Immature natural killer cell (primary cell): ENCODE results near the gene TEPSIN. TPM values are rescaled to one million over a fixed set of nuclear protein-coding genes. Genes with fewer than 3 reads are reported as not detected.
A peak's percentile ranks its signal among the peaks of the same experiment; 100 is the strongest.

ENCODE experiments used
- DNase-seq, 3 donors: peaks; one replicate each; pipeline ENCODE4 v3.0.0; 2022; ENCODE audit warnings: mixed read lengths in 1 of 3
- H3K27ac Mint-ChIP-seq, 6 donors: one replicate each; pipeline ENCODE4 v1.8.0; 2020; ENCODE audit warnings: mixed read lengths in 6 of 6, mild to moderate bottlenecking in 5 of 6, inconsistent platforms in 4 of 6, moderate library complexity in 3 of 6
- H3K27me3 Mint-ChIP-seq, 3 donors: one replicate each; pipeline ENCODE4 v1.8.0; 2020 to 2021; ENCODE audit warnings: low read depth in 3 of 3, mild to moderate bottlenecking in 3 of 3, mixed read lengths in 3 of 3, moderate library complexity in 3 of 3, inconsistent platforms in 1 of 3
- H3K36me3 Mint-ChIP-seq, 3 donors: one replicate each; pipeline ENCODE4 v1.8.0; 2020; ENCODE audit warnings: mixed read lengths in 3 of 3, inconsistent platforms in 2 of 3, mild to moderate bottlenecking in 2 of 3
- H3K4me1 Mint-ChIP-seq, 2 donors: one replicate each; pipeline ENCODE4 v1.8.0; 2020; ENCODE audit warnings: inconsistent platforms in 2 of 2, mild to moderate bottlenecking in 2 of 2, mixed read lengths in 2 of 2, moderate library complexity in 1 of 2
- H3K4me3 Mint-ChIP-seq, 5 donors: one replicate each; pipeline ENCODE4 v1.8.0; 2020; ENCODE audit warnings: mild to moderate bottlenecking in 5 of 5, mixed read lengths in 5 of 5, inconsistent platforms in 3 of 5, moderate library complexity in 3 of 5
- H3K9me3 Mint-ChIP-seq, 6 donors: one replicate each; pipeline ENCODE4 v1.8.0; 2020; ENCODE audit warnings: mild to moderate bottlenecking in 6 of 6, mixed read lengths in 6 of 6, inconsistent platforms in 4 of 6, moderate library complexity in 3 of 6
- polyA plus RNA-seq, 3 donors: library from polyadenylated mRNA; unstranded; fragments of 300-500 nt; fragmentation: Illumina TruSeq; gene quantifications; one replicate each; pipeline ENCODE4 v1.2.3, GENCODE V29; 2021

Gene TEPSIN
- polyA plus RNA-seq, 3 donors from 2014 or later: 1.6 to 7.3 (median 5.0) TPM

DNA sequence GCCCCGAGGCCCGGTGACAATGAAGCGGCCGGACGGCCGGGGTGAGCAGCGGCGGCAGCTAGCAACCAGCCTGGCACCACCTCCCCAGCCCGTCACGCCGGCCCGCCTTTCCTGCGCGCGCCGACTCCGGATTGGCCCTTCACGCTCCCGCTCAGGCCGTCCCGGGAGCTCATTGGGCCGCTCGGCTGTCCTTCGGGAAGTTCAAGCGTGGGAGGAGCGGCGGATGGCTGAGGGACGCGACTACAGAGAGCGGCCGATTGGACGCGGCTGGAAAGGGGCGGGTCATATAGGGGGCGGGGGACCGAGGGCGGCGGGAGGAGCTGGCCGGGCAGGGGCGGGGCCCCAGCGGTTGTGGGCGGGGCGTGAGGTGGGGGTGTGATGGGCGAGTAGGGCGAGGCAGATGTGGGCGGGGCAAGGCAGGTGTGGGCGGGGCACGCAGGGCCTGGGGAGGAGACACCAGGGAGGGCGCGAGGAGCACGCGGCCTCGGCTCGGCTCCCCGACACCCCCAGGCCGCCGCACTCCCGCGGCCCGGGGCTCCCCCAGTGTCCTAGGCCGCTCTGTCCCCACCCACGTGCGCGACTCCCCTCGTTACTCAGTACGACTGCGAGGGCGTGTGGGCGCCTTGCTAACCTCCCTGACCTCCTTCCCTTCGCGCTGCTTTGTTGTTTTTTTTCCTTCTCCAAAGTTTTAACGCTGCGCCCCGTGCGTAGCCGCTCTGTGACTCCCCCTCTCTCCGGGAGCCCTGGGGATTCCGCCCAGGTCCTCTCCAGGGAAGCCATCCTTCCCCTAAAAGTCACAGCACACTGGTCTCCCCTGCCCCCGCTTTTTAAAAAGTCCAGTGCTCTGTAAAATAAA is 15.7 kb downstream of the TEPSIN start, which contains the start of gene CEP131:
TSS of gene CEP131 (minus strand) at position 60 of the 856 bp plus-strand sequence. CDS start 2,909 bp downstream, outside the sequence.
- H3K36me3 Mint-ChIP-seq: no peaks in the 10 kb centered on the region
- peak; percentile 98 to 99 (median 98) for DNase-seq
- peak within 1 kb of the TSS; percentile 74 to 83 (median 81) for H3K4me3 Mint-ChIP-seq
- peaks cover 18 to 20% of the 10 kb centered on the region in 2 donors for H3K4me1 Mint-ChIP-seq
- H3K9me3 Mint-ChIP-seq: peaks cover 0 to 2% (median 0%) of the 10 kb centered on the region in 6 donors
- H3K27ac Mint-ChIP-seq: peak within 1 kb of the TSS; percentile 34 to 72 (median 60)
- H3K27me3 Mint-ChIP-seq: peaks cover 0 to 6% (median 0%) of the 10 kb centered on the region in 3 donors

DNA sequence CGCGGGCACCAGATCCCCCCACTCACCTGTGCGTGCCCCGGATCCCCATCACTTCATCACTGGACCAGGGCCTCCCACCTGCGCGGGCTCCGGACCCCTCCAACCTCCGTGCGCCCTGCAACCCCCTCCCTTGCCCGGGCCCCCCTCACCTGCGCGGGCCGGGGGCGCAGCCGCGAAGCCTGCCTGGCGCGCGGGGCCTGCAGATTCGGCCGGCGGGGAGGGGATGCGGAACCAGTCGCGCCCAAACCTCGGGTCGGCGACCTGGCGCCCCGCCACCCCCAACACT is 16.3 kb downstream of the TEPSIN start:
- Mint-ChIP-seq H3K27ac (no peak overlapping the region), H3K27me3 (peaks cover 0 to 6% (median 0%) of the 10 kb centered on the region in 3 donors), H3K4me3 (peak overlapping the region; percentile 73 to 79 (median 75)), H3K9me3 (peaks cover 0 to 2% (median 0%) of the 10 kb centered on the region in 6 donors), H3K4me1 (peaks cover 12 to 15% of the 10 kb centered on the region in 2 donors), H3K36me3 (no peaks in the 10 kb centered on the region)
- no peak for DNase-seq

DNA sequence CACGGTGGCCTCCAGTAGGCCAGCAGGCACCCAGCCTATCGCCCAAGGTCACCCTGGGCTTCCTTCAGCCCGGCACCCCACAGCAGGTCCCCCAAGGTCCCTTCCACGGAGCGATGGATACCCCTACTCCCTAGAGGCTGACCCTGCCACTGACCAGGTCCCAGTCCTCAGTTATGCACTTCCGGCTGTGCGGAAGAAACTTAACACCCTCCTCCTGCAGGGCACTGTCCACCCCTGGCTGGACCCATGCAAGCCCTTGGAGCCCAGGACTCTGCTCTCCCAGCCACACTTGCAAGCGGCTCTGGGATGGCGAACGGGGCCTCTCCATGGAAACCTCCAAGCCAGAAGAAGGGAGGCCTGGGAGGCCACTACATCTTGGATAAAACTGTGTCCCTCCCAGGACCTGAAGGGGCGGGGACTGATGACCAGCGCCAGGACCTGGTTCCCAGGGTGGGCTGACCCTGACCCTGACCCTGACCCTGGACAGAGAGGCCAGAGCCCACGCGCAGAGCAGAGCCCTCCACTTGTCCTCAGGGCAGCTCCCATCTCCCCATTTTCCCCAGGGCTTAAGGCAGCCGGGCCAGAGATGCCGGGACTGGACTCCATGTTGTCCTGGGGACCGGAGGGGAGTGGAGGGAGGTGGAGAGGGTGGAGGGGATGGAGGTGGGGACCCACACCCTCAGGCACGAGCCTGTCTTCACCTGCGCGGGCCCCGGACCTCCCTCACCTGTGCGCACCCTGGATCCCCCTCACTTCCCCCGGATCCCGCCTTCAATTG is 16.8 kb downstream of the TEPSIN start:
- H3K27ac Mint-ChIP-seq: no peak overlapping the region

DNA sequence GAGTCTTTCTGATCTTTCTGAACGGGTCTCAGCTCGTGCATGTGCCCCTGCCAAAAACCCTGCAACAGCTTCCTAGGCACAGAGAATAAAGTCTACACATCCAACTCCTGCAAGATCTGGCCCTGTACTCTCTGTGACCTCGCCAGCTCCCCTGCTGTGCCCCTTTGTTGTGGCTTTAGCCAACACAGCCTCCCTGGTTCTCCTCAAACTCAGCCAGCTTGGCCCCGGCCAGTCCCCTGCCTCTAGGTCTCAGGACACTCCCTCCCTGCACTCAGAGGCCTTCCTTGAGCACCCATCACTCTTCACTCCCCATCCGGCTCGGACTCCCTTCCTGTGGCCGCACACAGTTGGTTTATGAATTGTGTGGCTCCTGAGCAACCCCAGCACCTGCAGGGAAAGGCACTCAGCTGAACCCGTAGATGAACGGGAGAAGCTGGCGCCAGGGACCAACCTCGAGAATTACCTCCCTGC is 17.4 kb downstream of the TEPSIN start:
- Mint-ChIP-seq H3K9me3 (peaks cover 0 to 2% (median 0%) of the 10 kb centered on the region in 6 donors), H3K27me3 (peaks cover 0 to 6% (median 0%) of the 10 kb centered on the region in 3 donors), H3K36me3 (peaks cover 0 to 5% (median 0%) of the 10 kb centered on the region in 3 donors), H3K4me1 (peaks cover 9 to 13% of the 10 kb centered on the region in 2 donors), H3K27ac (no peak overlapping the region), H3K4me3 (peak overlapping the region; percentile 21 to 71 (median 49))
- DNase-seq: no peak

More for the DNA sequence above, 16.8 kb downstream of the TEPSIN start:
- DNase-seq: no peak
- Mint-ChIP-seq H3K4me3 (peak overlapping the region in 4 of 5 donors; percentile 44 to 71 (median 51)), H3K36me3 (peaks cover 0 to 2% (median 0%) of the 10 kb centered on the region in 3 donors), H3K4me1 (peaks cover 9 to 13% of the 10 kb centered on the region in 2 donors), H3K9me3 (peaks cover 0 to 2% (median 0%) of the 10 kb centered on the region in 6 donors), H3K27me3 (peaks cover 0 to 6% (median 0%) of the 10 kb centered on the region in 3 donors)

DNA sequence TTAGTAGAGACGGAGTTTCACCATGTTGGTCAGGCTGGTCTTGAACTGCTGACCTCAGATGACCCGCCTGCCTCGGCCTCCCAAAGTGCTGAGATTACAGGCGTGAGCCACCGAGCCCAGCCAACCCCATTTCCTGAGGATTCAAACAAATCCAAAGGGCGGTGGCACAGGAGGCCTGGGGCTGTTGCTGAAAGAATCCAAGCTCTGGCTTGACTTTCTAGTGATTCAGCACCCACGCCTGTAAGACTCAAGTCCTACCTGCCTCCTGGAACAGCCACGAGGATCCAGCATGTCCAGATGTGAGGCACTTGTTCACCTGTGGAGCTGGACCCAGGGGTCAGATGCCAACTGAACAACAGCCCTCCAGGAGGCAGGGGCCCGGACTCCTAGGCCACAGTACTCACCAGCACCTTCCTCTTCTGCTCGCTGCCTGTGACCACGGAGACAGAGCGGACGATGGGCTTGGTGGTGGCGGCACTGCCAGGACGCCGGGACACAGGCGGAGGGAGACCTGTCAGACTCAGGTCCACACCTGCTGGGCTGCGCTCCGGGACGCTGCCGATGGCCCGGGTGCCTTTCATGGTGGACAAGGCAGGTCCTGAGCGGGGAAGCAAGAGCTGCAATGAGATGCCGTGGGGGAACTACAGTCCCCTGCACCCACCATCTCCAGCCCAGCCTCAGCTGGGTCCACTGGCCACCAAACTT is 19.2 kb downstream of the TEPSIN start:
- peaks cover 9 to 13% of the 10 kb centered on the region in 2 donors for H3K4me1 Mint-ChIP-seq
- H3K27ac Mint-ChIP-seq: no peak overlapping the region
- peaks cover 0 to 6% (median 0%) of the 10 kb centered on the region in 3 donors for H3K27me3 Mint-ChIP-seq
- H3K4me3 Mint-ChIP-seq: no peak overlapping the region
- peaks cover 0 to 5% (median 0%) of the 10 kb centered on the region in 3 donors for H3K36me3 Mint-ChIP-seq
- no peak for DNase-seq
- H3K9me3 Mint-ChIP-seq: peaks cover 0 to 2% (median 0%) of the 10 kb centered on the region in 6 donors

DNA sequence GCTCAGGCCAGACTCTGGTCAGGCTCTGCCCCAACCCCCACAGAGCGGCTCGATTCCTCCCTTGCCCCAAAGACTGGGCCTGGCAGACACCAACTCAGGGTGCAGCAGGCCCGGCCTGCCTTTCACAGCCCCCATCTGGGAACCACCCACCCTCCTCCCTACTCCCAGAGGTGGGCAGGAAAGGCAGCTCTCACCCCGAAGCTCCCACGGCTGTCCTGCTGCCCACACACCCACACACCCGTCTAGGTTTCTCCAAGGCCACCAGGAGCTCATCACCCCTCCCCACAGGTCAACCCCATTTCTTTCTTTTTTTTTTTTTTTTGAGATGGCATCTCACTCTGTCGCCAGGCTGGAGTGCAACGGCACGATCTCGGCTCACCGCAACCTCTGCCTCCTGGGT is 19.9 kb downstream of the TEPSIN start:
- Mint-ChIP-seq H3K27me3 (peaks cover 0 to 6% (median 0%) of the 10 kb centered on the region in 3 donors), H3K36me3 (peaks cover 0 to 5% (median 0%) of the 10 kb centered on the region in 3 donors), H3K27ac (no peak overlapping the region), H3K9me3 (peaks cover 0 to 2% (median 0%) of the 10 kb centered on the region in 6 donors), H3K4me1 (peaks cover 8 to 13% of the 10 kb centered on the region in 2 donors), H3K4me3 (no peak overlapping the region)
- no peak for DNase-seq

DNA sequence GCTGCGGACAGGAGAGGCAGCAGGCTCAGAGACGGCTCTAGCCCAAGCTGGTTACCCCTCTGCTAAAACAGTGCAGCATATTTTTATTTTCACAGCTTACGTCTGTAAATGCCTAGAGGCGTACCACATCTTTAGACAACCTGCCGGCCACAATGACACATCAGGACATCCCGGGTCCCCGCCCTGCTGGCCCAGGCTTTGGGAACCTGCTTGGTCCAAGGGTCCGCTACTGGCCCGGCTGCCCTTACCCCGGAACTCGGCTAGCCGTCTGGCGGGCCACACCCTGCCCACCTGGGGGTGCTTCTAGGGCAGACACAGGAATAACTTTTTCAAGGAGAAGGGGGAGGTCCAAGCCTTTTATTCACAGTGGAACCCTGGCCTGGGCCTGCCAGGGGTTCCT is 20.4 kb downstream of the TEPSIN start:
- H3K4me3 Mint-ChIP-seq: no peak overlapping the region
- peaks cover 0 to 2% (median 0%) of the 10 kb centered on the region in 6 donors for H3K9me3 Mint-ChIP-seq
- H3K4me1 Mint-ChIP-seq: peaks cover 3 to 7% of the 10 kb centered on the region in 2 donors
- DNase-seq: no peak
- H3K27me3 Mint-ChIP-seq: peaks cover 0 to 3% (median 0%) of the 10 kb centered on the region in 3 donors
- no peak overlapping the region for H3K27ac Mint-ChIP-seq
- H3K36me3 Mint-ChIP-seq: peaks cover 0 to 5% (median 0%) of the 10 kb centered on the region in 3 donors

DNA sequence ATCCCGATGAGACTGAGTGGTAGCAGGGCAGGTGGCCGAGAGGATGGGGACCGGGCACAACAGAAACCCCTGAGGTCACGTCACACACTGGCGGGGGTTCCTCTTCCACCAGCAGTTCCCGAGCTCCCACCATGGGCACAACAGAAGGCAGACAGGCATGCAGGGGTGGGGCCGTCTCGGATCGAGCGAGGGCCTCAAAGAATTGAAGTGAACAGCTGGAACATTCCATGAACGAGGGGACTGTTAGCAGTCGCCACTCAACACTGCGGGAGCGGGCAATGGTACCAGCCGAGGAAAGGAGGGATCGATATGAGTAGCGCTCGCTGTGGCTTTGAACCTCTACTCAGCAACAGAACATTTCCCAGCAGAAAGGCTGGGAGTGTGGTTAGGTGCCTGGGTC is 21.4 kb downstream of the TEPSIN start:
- H3K27me3 Mint-ChIP-seq: peaks cover 0 to 2% (median 0%) of the 10 kb centered on the region in 3 donors
- H3K27ac Mint-ChIP-seq: no peak overlapping the region
- H3K4me3 Mint-ChIP-seq: no peak overlapping the region
- H3K4me1 Mint-ChIP-seq: peaks cover 0 to 6% of the 10 kb centered on the region in 2 donors
- no peak for DNase-seq
- peaks cover 0 to 2% (median 0%) of the 10 kb centered on the region in 6 donors for H3K9me3 Mint-ChIP-seq
- H3K36me3 Mint-ChIP-seq: peaks cover 0 to 5% (median 0%) of the 10 kb centered on the region in 3 donors

DNA sequence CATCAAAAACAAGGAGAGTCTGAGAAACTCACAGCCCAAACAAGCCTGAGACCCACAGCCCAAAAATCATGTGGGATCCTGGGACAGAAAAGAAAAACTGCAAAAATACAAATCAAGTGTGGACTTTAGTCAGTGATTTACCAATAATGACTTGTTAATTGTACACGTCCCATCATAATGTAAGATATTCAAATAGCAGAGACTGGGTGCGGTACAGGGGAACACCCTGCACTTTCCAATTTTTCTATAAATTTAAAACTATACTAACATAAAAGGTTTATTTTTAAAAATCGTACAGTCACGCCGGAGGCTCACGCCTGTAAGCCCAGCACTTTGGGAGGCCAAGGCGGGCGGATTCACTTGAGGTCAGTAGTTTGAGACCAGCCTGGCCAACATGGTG is 24.9 kb downstream of the TEPSIN start:
- H3K4me1 Mint-ChIP-seq: no peaks in the 10 kb centered on the region
- H3K9me3 Mint-ChIP-seq: no peaks in the 10 kb centered on the region
- DNase-seq: no peak
- no peak overlapping the region for H3K27ac Mint-ChIP-seq
- peaks cover 0 to 5% (median 0%) of the 10 kb centered on the region in 3 donors for H3K36me3 Mint-ChIP-seq
- H3K27me3 Mint-ChIP-seq: no peaks in the 10 kb centered on the region
- no peak overlapping the region for H3K4me3 Mint-ChIP-seq

DNA sequence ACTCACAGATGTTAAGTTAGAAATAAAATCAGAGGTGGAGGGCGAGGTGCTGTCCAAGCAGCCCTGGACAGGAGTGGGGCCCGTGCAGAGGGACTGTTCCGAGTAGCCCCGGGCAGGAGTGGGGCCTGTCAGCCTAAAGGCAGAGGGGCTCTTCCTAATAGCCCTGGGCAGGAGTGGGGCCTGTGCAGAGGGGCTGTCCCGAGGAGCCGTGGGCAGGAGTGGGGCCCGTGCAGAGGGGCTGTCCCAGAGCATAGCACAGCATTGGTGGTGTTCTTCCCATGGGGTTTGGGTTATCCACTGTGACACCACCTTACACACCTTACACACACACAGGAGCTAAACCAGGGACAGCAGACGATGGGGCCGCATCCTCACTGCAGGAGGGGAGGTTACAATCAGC is 26.5 kb downstream of the TEPSIN start:
- Mint-ChIP-seq H3K9me3 (no peaks in the 10 kb centered on the region), H3K27ac (no peak overlapping the region), H3K27me3 (no peaks in the 10 kb centered on the region), H3K36me3 (peaks cover 0 to 5% (median 0%) of the 10 kb centered on the region in 3 donors), H3K4me1 (no peaks in the 10 kb centered on the region), H3K4me3 (no peak overlapping the region)
- no peak for DNase-seq

DNA sequence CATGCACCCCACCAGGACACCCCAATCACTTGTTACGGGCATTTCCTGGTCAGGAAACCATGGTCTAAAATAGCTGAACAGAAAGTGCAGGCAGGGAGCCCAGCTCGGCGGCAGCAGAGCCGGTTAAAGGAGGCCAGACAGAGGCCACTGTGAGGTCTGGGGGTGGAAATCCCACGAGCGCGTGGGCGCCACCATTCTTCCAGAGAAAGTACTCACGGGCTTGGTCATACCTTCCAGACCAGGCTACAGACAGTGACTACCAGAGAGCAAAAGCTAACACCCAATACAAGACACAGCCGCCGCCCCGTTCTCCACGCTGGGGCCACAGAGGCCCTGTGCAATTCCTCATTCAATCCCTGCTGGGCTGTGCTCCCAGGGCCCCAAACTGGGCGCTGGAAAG is 28.0 kb downstream of the TEPSIN start:
- DNase-seq: no peak
- Mint-ChIP-seq H3K4me1 (no peaks in the 10 kb centered on the region), H3K27me3 (no peaks in the 10 kb centered on the region), H3K27ac (no peak overlapping the region), H3K4me3 (no peak overlapping the region), H3K9me3 (no peaks in the 10 kb centered on the region), H3K36me3 (no peaks in the 10 kb centered on the region)

DNA sequence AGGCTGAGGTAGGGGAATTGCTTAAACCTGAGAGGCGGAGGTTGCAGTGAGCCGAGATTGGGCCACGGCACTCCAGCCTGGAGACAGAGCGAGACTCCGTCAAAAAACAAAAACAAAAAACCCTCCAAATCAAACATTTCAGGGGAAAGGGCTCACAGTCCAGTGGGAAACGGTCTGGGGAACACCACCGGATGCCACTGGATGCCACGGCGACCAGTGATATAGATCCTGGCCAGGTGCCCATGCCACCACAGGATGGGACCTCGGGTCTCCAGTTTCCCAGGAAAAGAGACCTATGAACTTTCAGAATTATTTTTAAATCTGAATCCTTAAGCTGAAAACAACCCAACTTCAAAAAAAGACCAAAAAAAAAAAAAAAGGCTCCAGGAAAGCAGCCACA is 28.4 kb downstream of the TEPSIN start:
- H3K9me3 Mint-ChIP-seq: no peaks in the 10 kb centered on the region
- no peaks in the 10 kb centered on the region for H3K4me1 Mint-ChIP-seq
- no peaks in the 10 kb centered on the region for H3K27me3 Mint-ChIP-seq
- H3K27ac Mint-ChIP-seq: no peak overlapping the region
- DNase-seq: no peak
- H3K4me3 Mint-ChIP-seq: no peak overlapping the region
- no peaks in the 10 kb centered on the region for H3K36me3 Mint-ChIP-seq

DNA sequence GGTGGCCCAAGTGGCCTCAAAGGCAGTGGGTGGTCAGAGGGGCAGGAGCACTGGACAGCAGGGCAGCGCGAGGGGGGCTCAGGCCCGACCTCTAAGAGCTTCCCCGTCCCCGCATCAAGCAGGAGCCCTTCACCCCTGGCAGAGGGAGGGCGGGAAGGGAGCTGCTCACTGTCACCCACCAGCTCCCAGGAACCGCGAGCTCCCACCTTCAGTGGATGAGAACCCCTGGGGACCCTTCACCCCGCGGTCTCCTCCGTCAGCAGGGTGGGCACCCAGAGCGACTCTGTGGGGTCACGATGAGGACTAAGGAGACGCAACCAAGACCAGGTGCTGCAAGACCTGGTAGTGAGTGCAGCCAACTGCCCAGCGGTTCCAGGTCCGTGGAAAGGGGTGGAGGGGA is 29.7 kb downstream of the TEPSIN start:
- DNase-seq: no peak
- Mint-ChIP-seq H3K4me1 (no peaks in the 10 kb centered on the region), H3K9me3 (no peaks in the 10 kb centered on the region), H3K27ac (no peak overlapping the region), H3K36me3 (no peaks in the 10 kb centered on the region), H3K4me3 (no peak overlapping the region), H3K27me3 (no peaks in the 10 kb centered on the region)
